HG02642 (cell line): ENCODE data around the gene EIF1.
A peak's percentile ranks its signal among the peaks of the same experiment; 100 is the strongest.

Experiments
- ATAC-seq: cut with Tn5 transposase; IDR thresholded peaks from one replicate; pipeline ENCODE4 v1.9.1; 2021; ENCODE audit warnings: mild to moderate bottlenecking; ENCODE audit not compliant: unreplicated experiment, poor library complexity

The EIF1 gene

GRCh38 chr17:41654678-41655607, 33.7 kb upstream of the EIF1 start:
- no peak for ATAC-seq

- no peak for ATAC-seq
Measured at GRCh38 chr17:41655611-41656111, 33.0 kb upstream of the EIF1 start.

GRCh38 chr17:41656249-41657023, 32.2 kb upstream of the EIF1 start:
- no peak for ATAC-seq

GRCh38 chr17:41657176-41657754, 31.4 kb upstream of the EIF1 start:
- ATAC-seq: no peak

GRCh38 chr17:41657936-41658335, 30.7 kb upstream of the EIF1 start:
- no peak for ATAC-seq

GRCh38 chr17:41658846-41659245, 29.8 kb upstream of the EIF1 start:
- no peak for ATAC-seq

GRCh38 chr17:41659427-41660212, 29.1 kb upstream of the EIF1 start:
- ATAC-seq: no peak

- ATAC-seq: no peak
Measured at GRCh38 chr17:41660221-41660711, 28.4 kb upstream of the EIF1 start.

GRCh38 chr17:41663451-41664171, 25.1 kb upstream of the EIF1 start:
- ATAC-seq: no peak

- ATAC-seq: no peak
Measured at GRCh38 chr17:41664172-41664457, 24.6 kb upstream of the EIF1 start.

GRCh38 chr17:41664587-41665565, 23.8 kb upstream of the EIF1 start:
- no peak for ATAC-seq

- ATAC-seq: peak; percentile 73
Measured at GRCh38 chr17:41665566-41666236, 23.0 kb upstream of the EIF1 start.

GRCh38 chr17:41666237-41666641, 22.4 kb upstream of the EIF1 start:
- peak; percentile 40 for ATAC-seq

- ATAC-seq: peak; percentile 46
Measured at GRCh38 chr17:41666708-41667279, 21.9 kb upstream of the EIF1 start.

GRCh38 chr17:41667280-41668041, 21.2 kb upstream of the EIF1 start:
- ATAC-seq: no peak

GRCh38 chr17:41672153-41672552, 16.5 kb upstream of the EIF1 start:
- ATAC-seq: no peak
